PC-3 (cell line): ENCODE data around the gene EPM2A. TPM values are rescaled to one million over a fixed set of nuclear protein-coding genes. Genes with fewer than 3 reads are reported as not detected.

Source experiments
- ATAC-seq: fragments of 200-7000 bp; cut with Tn5 transposase; 2 replicates; pipeline ENCODE4 v1.9.1; 2020; ENCODE audit warnings: mild to moderate bottlenecking, moderate library complexity
- BruUV-seq: library from RNA; stranded (reverse); fragments of 400-500 nt; replicated peaks from 2 replicates; lab custom pipeline; 2021; lab: Mats Ljungman, UMichigan
- CTCF ChIA-PET: fragments of 300-600 bp; sonication (Branson Sonifier 250); formaldehyde crosslinking; loops from one replicate; lab custom pipeline; 2022; ENCODE audit warnings: antibody characterized with exemption; lab: Charles Lee
- POLR2A ChIA-PET: fragments of 300-600 bp; sonication (Branson Sonifier 250); formaldehyde crosslinking; loops from one replicate; lab custom pipeline; 2022; ENCODE audit warnings: antibody characterized with exemption; ENCODE audit not compliant: unreplicated experiment; lab: Charles Lee
- DNase-seq: peaks from one replicate; pipeline ENCODE4 v3.0.0-alpha.2; 2015
- H2AFZ ChIP-seq: fragments of 300-600 bp; sonication (generic); 2 replicates; pipeline ENCODE4 v1.6.0; 2016; ENCODE audit warnings: antibody characterized with exemption, low read length
- H3F3A ChIP-seq: fragments of 300-600 bp; sonication (generic); one replicate; pipeline ENCODE4 v1.6.0; 2017; ENCODE audit warnings: antibody characterized with exemption, low read length, control low read depth, mild to moderate bottlenecking; ENCODE audit not compliant: unreplicated experiment
- H3K27ac ChIP-seq: fragments of 300-600 bp; sonication (generic); 2 replicates; pipeline ENCODE4 v1.5.1; 2016; ENCODE audit warnings: mild to moderate bottlenecking, low read length
- H3K27me3 ChIP-seq: fragments of 300-600 bp; sonication (generic); 2 replicates; pipeline ENCODE4 v1.6.1; 2016; ENCODE audit warnings: low read length, mixed read lengths
- H3K36me3 ChIP-seq: fragments of 300-600 bp; sonication (generic); 2 replicates; pipeline ENCODE4 v1.6.1; 2016; ENCODE audit warnings: low read depth, mixed run types, low read length, mixed read lengths
- H3K4me1 ChIP-seq: fragments of 300-600 bp; sonication (generic); 2 replicates; pipeline ENCODE4 v1.5.1; 2016; ENCODE audit warnings: low read length; ENCODE audit not compliant: insufficient read depth
- H3K4me2 ChIP-seq: fragments of 300-600 bp; sonication (generic); 2 replicates; pipeline ENCODE4 v1.6.0; 2016; ENCODE audit warnings: low read length
- H3K4me3 ChIP-seq: fragments of 300-600 bp; sonication (generic); 2 replicates; pipeline ENCODE4 v1.5.1; 2016; ENCODE audit warnings: mild to moderate bottlenecking, low read length, mixed read lengths
- H3K79me2 ChIP-seq: fragments of 300-600 bp; sonication (generic); 2 replicates; pipeline ENCODE4 v1.6.1; 2017; ENCODE audit warnings: low read length, mixed read lengths
- H3K9ac ChIP-seq: fragments of 300-600 bp; sonication (generic); 2 replicates; pipeline ENCODE4 v1.6.0; 2016; ENCODE audit warnings: mild to moderate bottlenecking, low read length
- H3K9me2 ChIP-seq: fragments of 300-600 bp; sonication (generic); replicated peaks from 2 replicates; pipeline ENCODE4 v1.6.1; 2016; ENCODE audit warnings: mixed run types, low read length, mixed read lengths
- H3K9me3 ChIP-seq: fragments of 300-600 bp; sonication (generic); 2 replicates; pipeline ENCODE4 v1.6.1; 2016; ENCODE audit warnings: low read length, mixed read lengths
- H4K20me1 ChIP-seq: fragments of 300-600 bp; sonication (generic); 2 replicates; pipeline ENCODE4 v1.6.1; 2016; ENCODE audit warnings: low read length, mixed read lengths
- CTCF ChIP-seq: fragments of 300-600 bp; sonication (generic); conservative IDR thresholded peaks from 2 replicates; pipeline ENCODE4 v1.5.1; 2017; ENCODE audit warnings: antibody characterized with exemption, low read depth, mild to moderate bottlenecking, low read length
- EZH2 ChIP-seq: fragments of 300-600 bp; sonication (generic); IDR thresholded peaks from one replicate; pipeline ENCODE4 v1.6.1; 2017; ENCODE audit warnings: antibody characterized with exemption, mild to moderate bottlenecking, low read length; ENCODE audit not compliant: unreplicated experiment
- EZH2phosphoT487 ChIP-seq: fragments of 300-600 bp; sonication (generic); IDR thresholded peaks from 2 replicates; pipeline ENCODE4 v1.6.1; 2018; ENCODE audit warnings: mild to moderate bottlenecking, antibody characterized with exemption, low read length, borderline replicate concordance
- intact Hi-C: fragments of 100-400 bp; cut with micrococcal nuclease; formaldehyde crosslinking; loops from 2 replicates; pipeline ENCODE4 v1.9.0; 2023
- total RNA-seq: library from RNA; depleted of rRNA; stranded (reverse); fragments of >200 nt; gene quantifications from 2 replicates; pipeline ENCODE4 v1.2.3, GENCODE V29; 2014

The EPM2A gene
- total RNA-seq, 1 experiment from 2014 or later = 2.9 TPM

- no peaks in the 10 kb centered on the region for H3K36me3 ChIP-seq
- ATAC-seq = no peak
These were observed 126.5 kb downstream of the EPM2A start for GRCh38 chr6:145608850-145609249.

DNA sequence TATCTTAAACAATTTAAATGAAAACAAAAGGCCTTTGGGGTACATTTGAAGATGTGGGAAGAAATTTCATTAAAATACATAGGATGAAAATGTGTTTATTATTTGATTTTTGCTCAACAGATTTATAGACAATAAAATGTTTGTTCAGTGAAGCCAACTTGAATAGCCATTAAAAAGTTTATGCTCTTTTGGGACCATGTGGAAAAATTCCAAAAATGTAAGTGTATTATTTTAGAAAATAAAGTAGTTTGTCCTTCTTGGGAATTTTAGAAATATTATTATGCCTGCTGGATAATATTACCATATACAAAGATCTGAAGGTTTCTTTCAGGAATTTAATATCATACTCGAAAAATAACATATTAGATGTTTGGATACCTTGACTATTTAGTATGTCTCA is 131.3 kb downstream of the EPM2A start:
- H3K4me2 ChIP-seq = no peak overlapping the region
- TF ChIP-seq CTCF = no peak
- TF ChIP-seq EZH2phosphoT487 = no peak
- TF ChIP-seq EZH2 = no peak
- H3K9ac ChIP-seq = no peak overlapping the region
- no peaks in the 10 kb centered on the region for H3K36me3 ChIP-seq
- H3K9me3 ChIP-seq = no peaks in the 10 kb centered on the region
- no peaks in the 10 kb centered on the region for H3K27me3 ChIP-seq
- POLR2A ChIA-PET = no interaction called here
- H2AFZ ChIP-seq = no peak overlapping the region
- intact Hi-C loops = no loop called here
- no peak overlapping the region for H3K27ac ChIP-seq
- no peak overlapping the region for H3K4me3 ChIP-seq
- H3K4me1 ChIP-seq = no peaks in the 10 kb centered on the region
- CTCF ChIA-PET = no interaction called here
- H3K79me2 ChIP-seq = no peaks in the 10 kb centered on the region
- DNase-seq = no peak
- no peaks in the 10 kb centered on the region for H3F3A ChIP-seq
- no peaks in the 10 kb centered on the region for H4K20me1 ChIP-seq
- H3K9me2 ChIP-seq = no peaks in the 10 kb centered on the region
- BruUV-seq = no TSS peak
- no peak for ATAC-seq

More at GRCh38 chr6:145608850-145609249, 126.5 kb downstream of the EPM2A start:
- Histone ChIP-seq H2AFZ (no peak overlapping the region), H3K79me2 (no peaks in the 10 kb centered on the region), H3K27ac (no peak overlapping the region), H4K20me1 (no peaks in the 10 kb centered on the region), H3K4me3 (no peak overlapping the region), H3K4me2 (no peak overlapping the region), H3K4me1 (no peaks in the 10 kb centered on the region), H3K9ac (no peak overlapping the region), H3K9me2 (no peaks in the 10 kb centered on the region), H3F3A (no peaks in the 10 kb centered on the region), H3K27me3 (no peaks in the 10 kb centered on the region), H3K9me3 (no peaks in the 10 kb centered on the region)
- ChIA-PET CTCF (no interaction called here), POLR2A (no interaction called here)
- DNase-seq = no peak
- intact Hi-C loops = no loop called here
- TF ChIP-seq CTCF = no peak
- no peak for TF ChIP-seq EZH2phosphoT487
- TF ChIP-seq EZH2 = no peak
- BruUV-seq = no TSS peak

- no peak overlapping the region for H3K9ac ChIP-seq
- no peaks in the 10 kb centered on the region for H3K9me2 ChIP-seq
- H2AFZ ChIP-seq = no peak overlapping the region
- H3K4me3 ChIP-seq = no peak overlapping the region
- intact Hi-C loops = no loop called here
- no peaks in the 10 kb centered on the region for H3K27me3 ChIP-seq
- H3K36me3 ChIP-seq = no peaks in the 10 kb centered on the region
- BruUV-seq = no TSS peak
- ATAC-seq (no peak), DNase-seq (no peak)
- H3K4me1 ChIP-seq = no peaks in the 10 kb centered on the region
- TF ChIP-seq EZH2 (no peak), EZH2phosphoT487 (no peak), CTCF (no peak)
- ChIA-PET POLR2A (no interaction called here), CTCF (no interaction called here)
- H3K79me2 ChIP-seq = no peaks in the 10 kb centered on the region
- H3K4me2 ChIP-seq = no peak overlapping the region
- no peaks in the 10 kb centered on the region for H3K9me3 ChIP-seq
- no peaks in the 10 kb centered on the region for H3F3A ChIP-seq
- no peak overlapping the region for H3K27ac ChIP-seq
- H4K20me1 ChIP-seq = no peaks in the 10 kb centered on the region
These were observed 131.9 kb downstream of the EPM2A start for GRCh38 chr6:145603424-145603833.
